ENCODE data around the gene PALLD.

DNA sequence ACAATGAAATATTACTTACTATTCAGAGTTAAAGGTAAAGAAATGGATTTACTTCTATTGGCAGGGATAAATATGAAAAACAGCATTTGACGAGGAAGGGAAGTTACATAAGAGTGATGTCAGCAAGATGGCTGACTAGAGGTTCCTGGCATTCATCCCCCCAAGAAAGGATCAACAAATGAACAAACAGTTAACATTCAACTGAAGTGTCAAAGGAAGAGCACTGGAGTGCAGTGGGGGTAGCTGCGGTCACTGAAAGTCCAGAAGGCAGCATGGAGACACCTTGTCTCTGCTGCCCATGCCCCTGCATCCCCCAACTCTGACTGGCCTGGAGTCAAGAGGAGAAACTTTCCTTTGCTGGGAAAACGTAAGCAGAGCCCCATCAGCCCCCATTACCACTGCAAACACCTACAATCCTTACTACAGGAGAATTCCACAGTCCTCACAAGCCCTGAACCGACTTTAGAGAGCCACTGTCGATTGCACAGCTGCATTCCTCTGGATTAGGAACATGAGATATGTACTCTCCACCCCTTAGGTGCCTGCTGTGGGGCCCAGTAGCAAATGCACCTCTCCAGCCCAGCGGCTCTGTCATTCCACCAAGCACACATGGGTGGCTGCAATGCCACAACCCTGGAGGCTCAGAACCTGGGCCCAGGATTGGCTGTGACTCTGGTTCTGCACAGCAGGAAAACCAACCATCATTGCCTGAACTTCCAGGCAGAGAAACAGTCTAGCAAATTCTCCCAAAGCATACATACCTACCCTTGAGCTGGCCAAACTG, 433.8 kb downstream of the PALLD start:
- no peak for TF ChIP-seq PATZ1 (tag by site-specific recombination; IDR thresholded peaks at IDR 0.05)
- TF ChIP-seq TCF7L2 (IDR thresholded peaks at IDR 0.05; ENCODE audit: borderline replicate concordance, low read depth, low read length) = no peak
- no peak for TF ChIP-seq REST (tag by site-specific recombination; IDR thresholded peaks at IDR 0.05)
- no peak for TF ChIP-seq MEIS1 (CRISPR knock-in tag; IDR thresholded peaks at IDR 0.05; ENCODE audit: borderline replicate concordance)
- no peak for TF ChIP-seq ZBTB20 (tag by site-specific recombination; IDR thresholded peaks at IDR 0.05)
- TF ChIP-seq CTCF (tag by site-specific recombination; IDR thresholded peaks at IDR 0.05) = no peak
- no peak for TF ChIP-seq HOXA7 (CRISPR knock-in tag; IDR thresholded peaks at IDR 0.05; ENCODE audit: borderline replicate concordance)
- no peak for TF ChIP-seq ZNF747 (tag by site-specific recombination; IDR thresholded peaks at IDR 0.05)
- TF ChIP-seq ZNF274 (IDR thresholded peaks at IDR 0.05; ENCODE audit: low read length) = no peak
- no peak for TF ChIP-seq ZNF274 (tag by site-specific recombination; IDR thresholded peaks at IDR 0.05; ENCODE audit: borderline replicate concordance)
- TF ChIP-seq SALL2 (tag by site-specific recombination; IDR thresholded peaks at IDR 0.05; ENCODE audit: borderline replicate concordance) = no peak
- TF ChIP-seq ZBTB49 (tag by site-specific recombination; IDR thresholded peaks at IDR 0.05; ENCODE audit: low read depth) = no peak
- TF ChIP-seq ZNF23 (tag by site-specific recombination; IDR thresholded peaks at IDR 0.05; ENCODE audit: borderline replicate concordance) = no peak

Measured in HEK293 (cell line).